ENCODE measurements around the gene GLIS1. TPM values are rescaled to one million over a fixed set of nuclear protein-coding genes. Genes with fewer than 3 reads are reported as not detected.

GLIS1 gene
- total RNA-seq (2022; extraction: Qiagen RNA extraction): 0.05 to 0.08 TPM (median 0.07 TPM) in 3 of 5 replicates, not detected in the others

DNA sequence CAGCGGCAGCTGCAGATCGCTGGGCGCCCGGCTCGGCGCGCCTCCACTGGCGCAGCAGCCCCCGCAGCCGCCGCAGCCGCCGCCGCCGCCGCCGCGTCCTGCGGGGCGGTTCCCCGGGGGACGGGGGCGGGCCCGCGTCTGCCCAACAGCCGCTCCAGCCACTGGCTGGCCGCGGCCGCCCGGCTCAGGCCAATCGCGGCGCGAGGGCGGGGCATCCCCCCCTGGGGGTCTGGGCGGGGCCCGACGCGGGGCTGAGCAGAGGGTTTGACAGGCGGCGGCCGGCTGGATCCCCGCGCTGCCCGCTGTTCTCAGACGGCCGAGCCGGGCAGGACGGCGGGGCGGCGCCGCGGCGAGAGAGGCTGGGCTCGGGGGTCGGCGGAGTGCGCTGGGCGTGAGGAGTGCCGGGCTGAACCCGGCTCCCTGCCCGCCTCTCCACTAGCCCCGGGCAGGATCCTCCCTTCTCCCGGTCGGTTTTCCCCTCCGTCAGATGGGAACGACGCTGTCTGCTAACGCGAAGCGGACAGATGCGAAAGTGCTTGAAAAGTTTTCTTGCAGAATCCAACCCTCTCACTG is at the start of gene GLIS1:
TSS of gene GLIS1 (minus strand) at position 56 of the 573 bp plus-strand sequence. CDS start 1,100 bp downstream, outside the sequence.

DNA sequence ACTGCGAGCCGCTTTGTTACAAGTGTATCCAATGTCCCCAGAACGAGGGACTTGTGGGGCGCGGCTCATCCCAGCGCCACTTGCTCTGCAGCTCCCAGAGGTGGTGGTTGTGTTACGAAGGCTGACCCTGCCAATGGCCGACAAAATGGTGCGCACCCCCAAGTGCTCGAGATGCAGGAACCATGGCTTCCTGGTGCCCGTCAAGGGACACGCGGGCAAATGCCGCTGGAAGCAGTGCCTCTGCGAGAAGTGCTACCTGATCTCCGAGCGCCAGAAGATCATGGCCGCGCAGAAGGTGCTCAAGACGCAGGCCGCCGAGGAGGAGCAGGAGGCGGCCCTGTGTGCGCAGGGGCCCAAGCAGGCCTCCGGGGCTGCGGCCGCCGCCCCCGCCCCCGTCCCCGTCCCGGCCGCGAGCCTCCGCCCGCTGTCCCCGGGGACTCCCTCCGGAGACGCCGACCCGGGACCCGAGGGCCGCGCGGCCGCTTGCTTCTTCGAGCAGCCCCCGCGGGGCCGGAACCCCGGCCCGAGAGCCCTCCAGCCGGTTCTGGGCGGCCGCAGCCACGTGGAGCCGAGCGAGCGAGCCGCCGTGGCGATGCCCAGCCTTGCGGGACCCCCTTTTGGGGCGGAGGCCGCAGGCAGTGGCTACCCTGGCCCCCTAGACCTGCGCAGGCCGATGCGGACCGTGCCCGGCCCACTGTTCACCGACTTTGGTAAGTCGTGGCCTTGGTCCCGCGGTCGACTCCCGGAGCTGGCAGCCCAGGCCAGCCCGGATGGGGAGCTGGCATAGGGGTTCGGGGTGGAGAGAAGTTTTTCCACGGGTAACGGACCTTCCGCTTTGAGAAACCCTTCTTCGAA is 279.4 kb downstream of the GLIS1 start, which contains the start of gene DMRTB1:
TSS of gene DMRTB1 (plus strand) at position 79 of the 855 bp plus-strand sequence. CDS start at position 134, 55 bp downstream.

Other genes starting within 250 kb of the GLIS1 start
- gene NDC1, start 99.1 kb upstream of the GLIS1 start, total RNA-seq (2022; extraction: Qiagen RNA extraction): 22.4 to 26.4 TPM (median 24.6 TPM) in 5 replicates
- 12.4 to 14.0 TPM (median 12.8 TPM) in 5 replicates for gene YIPF1, start 150.6 kb upstream of the GLIS1 start, total RNA-seq (2022; extraction: Qiagen RNA extraction)
- 0.09 TPM in 1 of 5 replicates, not detected in the others for gene DIO1, start 155.0 kb upstream of the GLIS1 start, total RNA-seq (2022; extraction: Qiagen RNA extraction)
- 26.3 to 40.4 TPM (median 26.8 TPM) in 5 replicates for gene IFT25, start 206.5 kb upstream of the GLIS1 start, total RNA-seq (2022; extraction: Qiagen RNA extraction)
- 25.4 to 27.9 TPM (median 27.3 TPM) in 5 replicates for gene LRRC42, start 207.2 kb upstream of the GLIS1 start, total RNA-seq (2022; extraction: Qiagen RNA extraction)

Measured in A549 treated with CORT108297 at 1 μM for 4 hours (cell line).